HG03354 (cell line): ENCODE results near the gene PGM2L1.
"Not testable (repeated sequence)": the region's sequence is repeated elsewhere in the genome, so short reads cannot be mapped to it uniquely, and the experiment has no call there.

Source experiments
- ATAC-seq: cut with Tn5 transposase; IDR thresholded peaks from one replicate; pipeline ENCODE4 v1.9.1; 2021; ENCODE audit warnings: mild to moderate bottlenecking; ENCODE audit not compliant: unreplicated experiment, poor library complexity, severe bottlenecking

PGM2L1 gene

GRCh38 chr11:74403607-74404321 lies 5.5 kb upstream of the PGM2L1 start:
- ATAC-seq, result no peak

DNA sequence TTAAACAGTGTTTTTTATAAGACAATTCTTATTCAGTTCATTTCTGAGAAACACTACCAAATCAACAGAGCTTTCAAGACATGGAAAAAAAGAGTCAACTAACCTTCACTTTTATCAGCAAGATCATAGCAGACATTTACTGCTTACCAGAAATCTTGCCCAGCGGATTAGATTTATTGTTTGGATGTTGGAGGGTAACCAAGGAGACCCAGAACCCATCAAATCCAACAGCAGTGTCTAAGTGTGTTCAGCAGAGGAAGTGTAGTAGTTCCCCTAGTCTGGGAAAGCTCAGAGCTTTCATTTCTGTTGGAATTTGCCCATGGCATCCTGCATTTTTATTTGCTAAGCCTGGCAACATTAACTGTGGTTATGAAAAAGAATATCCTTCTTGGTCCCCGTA lies 2.4 kb upstream of the PGM2L1 start:
- no peak for ATAC-seq

DNA sequence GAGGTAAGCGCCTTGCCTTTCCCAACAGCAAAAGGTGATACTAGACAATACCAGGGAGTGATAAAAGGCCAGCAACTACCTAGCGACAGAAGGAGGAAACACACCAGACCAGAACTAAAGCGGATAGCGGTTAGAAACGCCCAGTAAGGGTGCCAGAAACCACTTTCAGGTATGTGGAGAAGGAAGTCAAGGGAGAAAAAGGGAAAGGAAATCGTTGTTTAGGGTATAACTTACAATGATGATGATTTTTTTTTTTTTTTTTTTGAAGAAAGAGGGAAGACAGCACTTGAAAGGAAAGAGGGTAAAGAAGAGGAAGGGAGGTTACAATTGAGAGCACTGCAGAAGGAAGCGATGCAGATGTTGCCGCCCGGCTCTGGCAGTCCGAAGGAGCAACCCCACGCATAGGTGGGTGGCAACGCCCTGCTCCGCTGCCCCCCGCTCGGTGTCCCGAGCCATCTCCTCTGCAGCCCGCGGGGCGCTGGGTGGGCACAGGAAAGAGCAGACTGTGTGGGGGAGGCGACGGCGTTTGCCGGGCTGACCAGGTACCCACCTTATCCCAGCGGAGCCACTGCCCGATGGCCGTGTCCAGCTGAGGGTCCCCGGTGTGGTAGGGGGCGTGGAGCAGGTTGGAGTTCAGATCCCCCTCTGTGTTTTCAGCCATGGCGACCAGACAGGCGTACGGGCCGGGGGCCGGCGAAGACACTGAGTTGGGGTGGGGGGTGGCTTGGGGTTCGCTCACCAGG lies 561 bp downstream of the PGM2L1 start:
- no peak for ATAC-seq

DNA sequence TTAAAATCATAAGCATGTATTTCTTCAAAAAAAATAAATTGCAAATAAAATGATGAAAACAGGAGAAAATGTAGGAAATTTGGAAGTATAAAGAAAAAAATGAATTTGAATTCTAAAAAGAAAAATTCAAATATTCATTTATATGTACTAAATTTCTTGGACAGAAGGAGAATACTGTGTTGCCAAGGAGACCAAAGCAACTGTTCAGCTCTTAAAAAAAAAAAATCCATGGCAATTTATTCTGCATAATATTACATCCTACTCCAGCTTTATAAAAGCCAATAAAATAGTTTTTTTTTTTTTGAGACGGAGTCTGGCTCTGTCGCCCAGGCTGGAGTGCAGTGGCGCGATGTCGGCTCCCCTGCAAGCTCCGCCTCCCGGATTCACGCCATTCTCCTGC lies 6.0 kb downstream of the PGM2L1 start:
- ATAC-seq, result no peak

- ATAC-seq, result no peak
Observed at GRCh38 chr11:74391193-74391592, 7.0 kb downstream of the PGM2L1 start.

DNA sequence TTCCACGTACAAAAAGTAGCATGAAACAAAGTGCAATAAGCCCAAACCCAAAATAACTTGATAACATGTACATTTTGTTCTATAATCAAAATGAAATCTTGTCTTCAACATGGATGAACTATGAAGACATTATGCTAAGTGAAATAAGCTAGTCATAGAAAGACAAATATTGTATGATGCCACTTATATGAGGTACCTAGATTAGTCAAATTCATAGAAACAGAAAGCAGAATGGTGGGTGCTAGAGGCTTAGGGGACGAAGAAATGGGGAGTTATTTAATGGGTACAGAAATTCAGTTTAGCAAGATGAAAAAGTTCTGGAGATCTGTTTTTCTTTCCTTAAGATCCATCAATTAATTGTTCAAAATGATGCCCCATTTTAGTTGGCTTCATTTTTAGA lies 7.5 kb downstream of the PGM2L1 start:
- ATAC-seq, result no peak

DNA sequence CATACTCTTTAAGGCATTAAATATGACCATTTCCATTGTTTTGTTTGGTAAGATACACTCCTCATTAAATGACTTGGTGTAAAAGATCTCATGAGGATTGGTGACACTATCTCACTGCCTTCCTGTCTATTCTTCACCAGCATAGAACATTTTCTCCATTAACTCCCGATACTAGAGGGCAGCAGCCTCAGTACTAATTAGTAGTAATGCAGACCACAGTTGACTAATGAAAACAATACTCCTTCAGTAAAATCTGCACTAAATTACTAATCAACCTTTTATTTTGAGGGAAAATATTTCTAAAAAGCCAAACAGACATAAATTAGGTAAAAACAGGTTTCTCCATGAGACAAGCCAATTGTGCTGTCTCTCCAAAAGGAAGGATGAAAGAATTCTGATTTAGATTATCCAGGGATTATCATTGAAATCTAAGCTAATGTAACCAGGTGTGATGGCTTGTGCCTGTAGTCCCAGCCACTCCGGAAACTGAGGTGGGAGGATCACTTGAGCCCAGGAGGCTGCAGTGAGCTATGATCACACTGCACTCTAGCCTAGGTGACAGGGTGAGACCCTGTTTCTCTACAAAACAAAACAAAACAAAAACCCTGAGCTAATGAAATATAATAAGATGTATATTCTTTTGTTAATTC lies 9.4 kb downstream of the PGM2L1 start:
- no peak for ATAC-seq

DNA sequence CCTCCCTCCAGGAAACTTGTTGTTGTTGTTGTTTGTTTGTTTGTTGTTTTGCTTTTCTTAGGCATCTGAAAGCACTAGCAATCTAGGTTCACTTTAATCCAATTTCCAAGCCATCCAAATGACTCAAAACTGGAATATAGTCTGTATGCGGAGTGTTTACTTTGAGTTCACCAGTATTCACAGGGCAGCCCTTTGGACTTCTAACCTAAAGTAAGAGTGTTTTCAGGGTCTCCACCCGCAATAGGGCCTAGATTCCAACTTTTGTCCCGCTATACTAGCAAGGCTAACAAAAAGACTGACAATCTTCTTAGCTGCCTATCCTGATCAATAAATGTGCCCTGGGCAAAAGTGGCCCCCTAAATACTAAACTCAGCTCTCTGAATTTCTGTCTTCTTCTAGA lies 13.6 kb downstream of the PGM2L1 start:
- ATAC-seq, result no peak

DNA sequence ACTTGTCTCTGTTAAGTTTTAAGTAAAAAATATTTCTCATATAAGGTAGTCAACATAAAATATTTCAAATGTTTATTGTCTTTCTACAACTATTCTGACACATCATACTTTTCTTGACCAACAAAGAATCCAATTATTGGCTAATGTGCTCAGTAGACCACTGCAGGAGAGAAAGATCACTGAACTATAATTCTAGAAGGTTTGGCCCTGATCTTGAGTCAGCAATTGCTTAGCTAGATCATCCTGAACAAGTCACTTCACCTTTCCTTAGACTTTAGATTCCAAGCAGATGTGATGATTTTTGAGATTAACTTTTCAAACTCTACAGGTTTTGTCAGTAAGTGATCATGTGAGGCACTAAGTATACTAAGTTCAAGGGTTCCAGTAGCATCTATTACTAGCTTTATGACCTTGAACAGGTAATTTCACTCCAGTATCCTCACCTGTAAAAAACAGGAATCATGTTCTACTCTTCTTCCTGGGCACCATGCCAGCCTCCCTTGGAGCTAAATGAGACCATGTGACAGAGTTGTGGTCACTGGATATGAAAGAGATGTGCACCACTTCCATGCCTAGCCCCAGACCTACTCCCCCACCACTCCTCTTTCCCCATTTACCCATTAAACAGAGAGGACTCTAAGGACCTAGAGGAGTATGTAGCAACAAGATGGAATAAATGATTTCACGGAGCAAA lies 17.3 kb downstream of the PGM2L1 start:
- no peak for ATAC-seq

DNA sequence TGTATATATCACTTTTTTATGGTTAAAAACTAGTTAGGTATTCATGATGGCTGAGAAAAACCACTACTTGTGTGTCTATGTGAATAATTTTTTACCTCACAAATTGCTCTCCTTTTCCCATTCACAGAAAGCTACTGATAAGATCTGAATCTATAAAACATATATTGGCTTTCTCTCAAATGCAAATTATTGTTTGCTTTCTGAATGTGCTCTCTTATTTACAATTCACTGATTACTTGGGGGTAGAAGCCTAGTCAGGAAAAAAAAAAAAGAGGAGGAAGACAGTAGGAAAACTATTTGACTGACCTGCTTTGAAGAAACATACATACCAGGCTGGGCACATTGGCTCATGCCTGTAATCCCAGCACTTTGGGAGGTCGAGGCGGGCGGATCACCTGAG lies 20.5 kb downstream of the PGM2L1 start:
- ATAC-seq, result no peak

- ATAC-seq, result no peak
Observed at GRCh38 chr11:74373382-74373781, 24.9 kb downstream of the PGM2L1 start.

DNA sequence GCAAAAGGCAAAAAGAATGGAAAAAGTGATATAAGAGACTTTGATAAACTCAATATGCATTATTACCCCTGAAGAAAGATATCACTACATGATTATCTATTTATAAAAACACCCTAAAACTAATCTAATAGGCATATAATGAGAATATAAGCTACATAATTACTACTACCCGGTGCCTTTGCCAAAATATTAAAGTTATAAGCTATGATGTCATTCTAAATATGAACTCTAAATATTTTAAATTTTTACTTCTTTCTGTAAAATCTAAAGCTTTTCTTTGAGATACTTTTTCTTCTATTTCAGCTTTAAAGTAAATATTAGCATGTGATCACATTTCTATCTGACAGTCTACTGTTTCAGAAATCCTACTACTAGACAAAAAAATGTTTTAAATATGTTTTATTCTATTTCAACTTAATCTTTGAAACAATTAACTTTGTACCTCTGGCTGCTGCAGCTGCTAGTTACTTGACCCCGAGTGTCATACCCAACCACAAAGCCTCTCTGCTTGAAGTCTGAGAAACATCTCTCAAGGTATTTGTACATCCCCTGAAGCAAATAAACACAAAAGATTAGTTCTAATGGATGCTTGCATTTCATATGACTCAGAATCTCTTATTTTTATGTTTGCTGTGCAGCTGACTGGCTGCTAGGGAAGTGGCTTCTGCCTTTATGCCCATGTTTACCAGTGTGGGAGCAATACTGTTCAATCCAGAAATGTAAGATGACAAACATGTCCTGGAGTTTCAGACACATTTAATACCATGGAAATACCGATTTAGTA lies 26.8 kb downstream of the PGM2L1 start:
- ATAC-seq, result no peak

DNA sequence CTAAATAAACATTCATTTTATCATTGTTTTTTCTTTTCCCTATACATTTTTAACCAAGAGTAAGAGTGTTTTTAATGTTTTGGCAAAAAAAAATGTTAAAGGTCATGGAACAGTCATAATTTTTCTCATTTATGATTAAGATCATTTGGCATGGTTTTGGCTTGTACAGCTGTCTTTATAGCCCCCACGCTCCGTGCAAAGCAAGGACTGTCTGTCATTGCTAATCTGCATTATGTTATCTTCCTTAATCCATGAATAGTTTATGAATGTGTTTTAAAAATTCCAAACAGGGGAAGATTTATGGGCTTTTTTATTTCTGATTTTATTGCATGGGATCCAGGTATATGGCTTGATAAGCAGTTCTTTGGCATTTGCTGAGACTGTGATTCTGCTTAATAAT lies 28.1 kb downstream of the PGM2L1 start:
- no peak for ATAC-seq

DNA sequence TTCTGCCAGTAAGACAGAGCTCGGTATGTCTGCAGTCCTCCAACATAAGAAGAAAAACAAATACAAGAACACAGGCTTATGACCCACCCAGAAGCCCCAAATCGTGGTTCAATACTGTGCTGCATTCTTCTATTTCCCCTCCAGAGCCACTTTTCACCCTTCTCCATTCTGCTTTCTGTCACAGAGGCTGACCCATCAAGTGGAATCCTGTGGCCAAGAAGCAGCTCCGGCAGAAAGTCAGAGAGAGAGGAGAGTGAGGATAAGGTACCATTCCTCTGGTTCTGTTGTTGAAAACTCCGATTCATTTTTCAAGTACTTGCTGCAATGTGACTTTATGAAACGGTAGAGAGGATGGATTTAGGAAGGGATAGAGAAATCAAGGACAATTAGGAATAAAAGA lies 30.4 kb downstream of the PGM2L1 start:
- ATAC-seq, result no peak

- no peak for ATAC-seq
Observed at GRCh38 chr11:74366576-74366975, 31.7 kb downstream of the PGM2L1 start.

DNA sequence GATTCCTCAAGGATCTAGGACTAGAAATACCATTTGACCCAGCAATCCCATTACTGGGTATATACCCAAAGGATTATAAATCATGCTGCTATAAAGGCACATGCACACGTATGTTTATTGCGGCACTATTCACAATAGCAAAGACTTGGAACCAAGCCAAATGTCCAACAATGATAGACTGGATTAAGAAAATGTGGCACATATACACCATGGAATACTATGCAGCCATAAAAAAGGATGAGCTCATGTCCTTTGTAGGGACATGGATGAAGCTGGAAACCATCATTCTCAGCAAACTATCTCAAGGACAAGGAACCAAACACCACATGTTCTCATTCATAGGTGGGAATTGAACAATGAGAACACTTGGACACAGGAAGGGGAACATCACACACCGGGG lies 32.4 kb downstream of the PGM2L1 start:
- not testable (repeated sequence) for ATAC-seq

GRCh38 chr11:74357449-74357848 lies 40.8 kb downstream of the PGM2L1 start:
- no peak for ATAC-seq

- ATAC-seq, result no peak
Observed at GRCh38 chr11:74355626-74356025, 42.6 kb downstream of the PGM2L1 start.

GRCh38 chr11:74354036-74354435 lies 44.2 kb downstream of the PGM2L1 start:
- ATAC-seq, result no peak

GRCh38 chr11:74347381-74347780 lies 50.9 kb downstream of the PGM2L1 start:
- no peak for ATAC-seq
